GM21723 (cell line): ENCODE data around the gene GTF2A2.
"Not testable (repeated sequence)": the region's sequence is repeated elsewhere in the genome, so short reads cannot be mapped to it uniquely, and the experiment has no call there.

Source experiments
- ATAC-seq: cut with Tn5 transposase; IDR thresholded peaks from one replicate; pipeline ENCODE4 v1.9.1; 2021; ENCODE audit warnings: mild to moderate bottlenecking, moderate library complexity; ENCODE audit not compliant: unreplicated experiment

The GTF2A2 gene

GRCh38 chr15:59676565-59676964, 19.2 kb upstream of the GTF2A2 start:
- no peak for ATAC-seq

GRCh38 chr15:59674361-59674877, 17.1 kb upstream of the GTF2A2 start:
- no peak for ATAC-seq

- no peak for ATAC-seq
Observed at GRCh38 chr15:59668556-59668955, 11.2 kb upstream of the GTF2A2 start.

GRCh38 chr15:59662260-59662659, 4.9 kb upstream of the GTF2A2 start:
- ATAC-seq = no peak

GRCh38 chr15:59659366-59659765, 2.1 kb upstream of the GTF2A2 start:
- no peak for ATAC-seq

- no peak for ATAC-seq
Observed at GRCh38 chr15:59657635-59658125, 365 bp upstream of the GTF2A2 start.

GRCh38 chr15:59654046-59654445, 3.3 kb downstream of the GTF2A2 start:
- ATAC-seq = no peak

GRCh38 chr15:59649603-59650002, 7.7 kb downstream of the GTF2A2 start:
- ATAC-seq = no peak

GRCh38 chr15:59647085-59647484, 10.2 kb downstream of the GTF2A2 start:
- no peak for ATAC-seq

- ATAC-seq = no peak
Observed at GRCh38 chr15:59646277-59646676, 11.0 kb downstream of the GTF2A2 start.

GRCh38 chr15:59645812-59646211, 11.5 kb downstream of the GTF2A2 start:
- not testable (repeated sequence) for ATAC-seq

GRCh38 chr15:59644756-59645155, 12.6 kb downstream of the GTF2A2 start:
- ATAC-seq = no peak

GRCh38 chr15:59642351-59642750, 15.0 kb downstream of the GTF2A2 start:
- no peak for ATAC-seq

- ATAC-seq = not testable (repeated sequence)
Observed at GRCh38 chr15:59637507-59637906, 19.8 kb downstream of the GTF2A2 start.

GRCh38 chr15:59636184-59636583, 21.1 kb downstream of the GTF2A2 start:
- no peak for ATAC-seq

GRCh38 chr15:59632714-59633113, 24.6 kb downstream of the GTF2A2 start:
- no peak for ATAC-seq

GRCh38 chr15:59622289-59622688, 35.0 kb downstream of the GTF2A2 start:
- peak; percentile 73 for ATAC-seq

- ATAC-seq = no peak
Observed at GRCh38 chr15:59618406-59618805, 38.9 kb downstream of the GTF2A2 start.

- ATAC-seq = no peak
Observed at GRCh38 chr15:59616379-59616778, 40.9 kb downstream of the GTF2A2 start.

GRCh38 chr15:59615661-59616060, 41.7 kb downstream of the GTF2A2 start:
- ATAC-seq = no peak

- no peak for ATAC-seq
Observed at GRCh38 chr15:59614153-59614552, 43.2 kb downstream of the GTF2A2 start.

- no peak for ATAC-seq
Observed at GRCh38 chr15:59611276-59612260, 45.7 kb downstream of the GTF2A2 start, which contains the start of gene GCNT3. TSS of gene GCNT3 (plus strand) at chr15:59611783. CDS start at chr15:59618239, 6,456 bp downstream.
